ENCODE results near the gene ZNF862. TPM values are rescaled to one million over a fixed set of nuclear protein-coding genes. Genes with fewer than 3 reads are reported as not detected.

ZNF862 gene
- total RNA-seq, 4 donors from 2014 or later: 6.6 to 40.3 (median 18.6) TPM

- 83 to 86% methylated on average over 8 to 17 of the region's 25 CpGs for WGBS, 2 donors (ENCODE audit: low coverage in 1 of 2)
- no peak for ATAC-seq
- no peaks in the 10 kb centered on the region for H3K9me3 ChIP-seq
- no peaks in the 10 kb centered on the region for H3K27me3 ChIP-seq
- H3K4me3 ChIP-seq: no peak overlapping the region
- H3K27ac ChIP-seq: no peak overlapping the region
- peaks cover 0 to 56% of the 10 kb centered on the region in 2 donors for H3K36me3 ChIP-seq
- H3K4me1 ChIP-seq: peaks cover 0 to 15% (median 2%) of the 10 kb centered on the region in 3 donors
- no peak for TF ChIP-seq POLR2AphosphoS5 (IDR thresholded peaks at IDR 0.05)
- TF ChIP-seq CTCF (IDR thresholded peaks at IDR 0.05): no peak
- TF ChIP-seq EP300 (IDR thresholded peaks at IDR 0.05): no peak
- no peak for TF ChIP-seq POLR2A (IDR thresholded peaks at IDR 0.05)
Observed at GRCh38 chr7:149867762-149868622, 29.8 kb downstream of the ZNF862 start.

GRCh38 chr7:149868623-149869290, 30.6 kb downstream of the ZNF862 start:
- Histone ChIP-seq H3K27ac (no peak overlapping the region), H3K36me3 (peaks cover 0 to 48% of the 10 kb centered on the region in 2 donors), H3K9me3 (no peaks in the 10 kb centered on the region), H3K4me1 (peaks cover 0 to 17% (median 2%) of the 10 kb centered on the region in 3 donors), H3K4me3 (no peak overlapping the region), H3K27me3 (no peaks in the 10 kb centered on the region)
- no CpG with 5 or more reads among the region's 7 CpGs for WGBS, 2 donors (ENCODE audit: low coverage in 1 of 2)
- TF ChIP-seq POLR2A (IDR thresholded peaks at IDR 0.05) (no peak), CTCF (IDR thresholded peaks at IDR 0.05) (no peak), POLR2AphosphoS5 (IDR thresholded peaks at IDR 0.05) (no peak), EP300 (IDR thresholded peaks at IDR 0.05) (no peak)
- no peak for ATAC-seq

- no CpG with 5 or more reads among the region's 5 CpGs for WGBS, 2 donors (ENCODE audit: low coverage in 1 of 2)
Observed at GRCh38 chr7:149869291-149869650, 31.1 kb downstream of the ZNF862 start.

GRCh38 chr7:149869867-149870266, 31.7 kb downstream of the ZNF862 start:
- Histone ChIP-seq H3K36me3 (peaks cover 0 to 37% of the 10 kb centered on the region in 2 donors), H3K9me3 (no peaks in the 10 kb centered on the region), H3K4me3 (no peak overlapping the region), H3K27me3 (no peaks in the 10 kb centered on the region), H3K4me1 (peaks cover 0 to 28% (median 9%) of the 10 kb centered on the region in 3 donors), H3K27ac (no peak overlapping the region)
- TF ChIP-seq POLR2A (IDR thresholded peaks at IDR 0.05) (no peak), CTCF (IDR thresholded peaks at IDR 0.05) (no peak), POLR2AphosphoS5 (IDR thresholded peaks at IDR 0.05) (no peak), EP300 (IDR thresholded peaks at IDR 0.05) (no peak)
- no peak for ATAC-seq
- WGBS, 2 donors (ENCODE audit: low coverage in 1 of 2): 64 to 75% methylated on average over 4 to 6 of the region's 6 CpGs

More at GRCh38 chr7:149869291-149869650, 31.1 kb downstream of the ZNF862 start:
- Histone ChIP-seq H3K27me3 (no peaks in the 10 kb centered on the region), H3K27ac (no peak overlapping the region), H3K36me3 (peaks cover 0 to 43% of the 10 kb centered on the region in 2 donors), H3K4me3 (no peak overlapping the region), H3K4me1 (peaks cover 0 to 22% (median 4%) of the 10 kb centered on the region in 3 donors), H3K9me3 (no peaks in the 10 kb centered on the region)
- TF ChIP-seq EP300 (IDR thresholded peaks at IDR 0.05) (no peak), CTCF (IDR thresholded peaks at IDR 0.05) (no peak), POLR2AphosphoS5 (IDR thresholded peaks at IDR 0.05) (no peak), POLR2A (IDR thresholded peaks at IDR 0.05) (no peak)
- no peak for ATAC-seq

Measured in gastroesophageal sphincter (tissue), 4 donors.